Measurements from ENCODE around the gene ITIH1.

Gene ITIH1

DNA sequence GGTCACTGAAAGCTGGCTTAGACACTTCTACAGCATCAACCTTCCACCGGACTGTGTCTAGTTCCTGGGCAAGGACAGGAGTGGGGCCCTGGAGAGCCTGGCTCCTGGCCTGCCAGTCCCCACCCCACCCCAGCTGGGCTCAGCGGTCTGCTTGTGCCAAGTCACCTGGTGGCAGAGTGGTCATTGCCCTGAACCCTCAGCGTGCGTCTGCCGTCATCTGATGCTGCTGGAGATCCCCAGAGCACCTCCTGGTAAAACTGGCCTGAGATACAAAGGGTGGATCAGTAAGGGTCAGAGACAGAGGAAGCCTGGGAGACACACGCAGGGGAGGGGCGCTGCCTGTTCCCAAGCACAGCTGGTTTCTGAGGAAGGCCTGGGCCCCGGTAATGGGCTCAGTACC lies 36.4 kb downstream of the ITIH1 start:
- no peak for DNase-seq (ENCODE audit: low spot score)

DNA sequence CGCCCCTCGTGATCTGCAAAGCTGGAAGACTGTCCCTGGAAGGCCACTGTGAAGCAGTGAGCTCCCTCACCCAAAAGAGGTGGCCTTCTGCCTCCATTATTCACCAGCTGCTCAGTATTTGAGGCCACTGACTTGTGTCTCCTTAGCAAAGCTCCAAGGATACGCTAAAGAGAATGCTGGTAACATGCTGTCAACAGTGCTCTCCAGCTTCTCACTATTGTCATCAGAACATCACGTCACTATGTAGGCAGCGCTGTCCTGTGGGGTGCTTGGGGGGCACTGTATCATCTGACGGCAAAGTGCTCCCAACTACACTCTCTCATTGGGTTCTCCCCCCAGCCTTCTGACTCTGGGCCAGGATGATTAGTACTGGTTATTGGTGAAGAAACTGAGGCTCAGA lies 38.8 kb downstream of the ITIH1 start:
- no peak for DNase-seq (ENCODE audit: low spot score)

DNA sequence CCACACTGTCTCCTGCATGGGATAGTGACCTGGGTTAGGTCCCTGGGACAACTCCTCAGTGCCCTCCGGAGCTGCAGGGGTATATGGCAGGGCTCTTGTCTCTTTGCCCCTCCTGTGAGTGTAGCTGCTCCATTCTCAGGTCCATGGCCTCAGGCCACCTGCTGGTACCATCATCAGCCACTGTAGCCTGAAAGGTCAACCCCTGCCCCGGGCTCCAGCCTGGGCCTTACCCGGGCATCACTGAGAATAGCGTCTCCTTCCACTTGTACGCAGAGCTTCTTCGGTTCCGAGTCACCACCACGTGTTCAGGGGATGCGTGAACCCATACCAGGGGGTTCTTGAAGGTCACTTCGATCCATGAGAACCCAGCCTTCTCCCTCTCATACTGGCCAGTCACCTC lies 39.3 kb downstream of the ITIH1 start:
- DNase-seq (ENCODE audit: low spot score): no peak

DNA sequence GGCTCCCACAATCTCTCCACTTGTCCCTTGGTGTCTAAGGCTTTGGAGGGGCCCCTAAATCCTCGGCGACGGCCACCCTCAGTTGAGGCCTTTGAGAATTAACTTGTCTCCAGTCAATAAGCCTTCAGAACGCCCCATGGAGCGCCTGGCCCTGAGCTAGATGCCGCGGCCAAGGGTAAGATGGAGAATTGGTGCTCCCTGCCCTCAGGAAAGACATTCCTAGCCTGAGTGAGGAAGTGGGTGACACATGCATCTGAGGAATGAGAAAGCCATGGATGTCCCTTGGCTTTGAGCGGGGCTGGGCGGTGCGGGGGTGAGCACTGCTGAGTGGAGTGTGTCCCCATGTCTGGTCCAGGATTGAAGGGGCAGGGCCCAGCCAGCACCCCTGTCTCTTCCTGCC lies 39.8 kb downstream of the ITIH1 start:
- no peak for DNase-seq (ENCODE audit: low spot score)

- DNase-seq (ENCODE audit: low spot score): no peak
Observed at GRCh38 chr3:52817860-52818259, 40.5 kb downstream of the ITIH1 start.

- DNase-seq (ENCODE audit: low spot score): no peak
Observed at GRCh38 chr3:52819936-52820335, 42.5 kb downstream of the ITIH1 start.

DNA sequence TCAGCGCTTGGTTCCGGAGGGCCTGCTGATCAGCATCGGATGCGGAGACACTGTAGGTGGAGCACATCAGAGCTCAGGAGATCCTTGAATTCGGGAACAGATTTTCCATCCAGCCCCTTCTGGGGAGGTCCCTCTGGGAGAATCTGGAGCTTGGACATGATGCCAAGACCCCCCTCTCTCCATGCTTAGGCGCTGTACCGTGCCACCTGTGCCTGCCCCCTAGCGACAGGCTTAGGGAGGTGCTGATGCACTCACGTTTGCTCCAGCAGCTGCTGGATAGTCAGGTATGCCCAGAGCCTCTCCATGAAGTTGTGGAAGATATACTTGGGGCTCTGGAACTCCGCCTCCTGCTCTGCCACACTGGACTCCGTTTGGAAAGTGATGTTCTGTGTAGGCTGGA lies 43.3 kb downstream of the ITIH1 start:
- no peak for DNase-seq (ENCODE audit: low spot score)

DNA sequence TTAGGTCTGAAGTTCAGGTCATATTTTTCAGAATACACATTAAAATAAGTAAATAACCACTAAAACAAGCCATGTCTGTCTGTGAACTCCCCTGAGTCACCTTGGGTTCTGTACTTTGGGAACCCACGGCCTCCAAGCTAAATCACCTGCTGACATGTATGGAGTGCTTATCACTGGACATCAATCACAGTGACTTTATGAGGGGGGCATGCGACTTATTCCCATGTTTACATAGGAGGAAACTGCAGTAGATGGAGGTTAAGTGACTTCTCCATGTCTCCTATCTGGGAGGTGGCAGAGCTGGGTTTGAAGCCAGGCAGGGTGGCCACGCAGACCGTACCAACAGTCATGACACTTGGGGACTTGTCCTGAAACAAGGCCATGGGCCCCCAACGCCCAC lies 45.0 kb downstream of the ITIH1 start:
- DNase-seq (ENCODE audit: low spot score): no peak

DNA sequence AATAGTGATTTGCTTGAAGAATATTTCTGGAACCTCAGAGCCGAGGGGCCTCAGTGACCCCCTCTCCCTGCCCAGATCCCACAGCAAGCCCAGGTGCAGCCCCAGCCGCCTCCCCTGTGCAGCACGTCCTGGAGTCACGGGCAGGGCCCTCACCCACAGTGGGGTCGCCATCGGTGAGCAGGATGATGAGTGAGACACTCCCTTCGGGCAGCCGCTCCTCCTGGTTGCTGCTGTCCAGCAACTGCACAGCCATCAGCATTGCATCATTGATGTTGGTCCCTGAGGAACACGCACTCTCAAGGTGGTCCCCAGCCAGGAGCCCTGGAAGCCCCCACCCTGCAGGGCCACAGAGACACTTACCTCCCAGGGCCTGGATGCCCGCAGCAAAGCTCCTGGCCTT lies 46.6 kb downstream of the ITIH1 start:
- no peak for DNase-seq (ENCODE audit: low spot score)

DNA sequence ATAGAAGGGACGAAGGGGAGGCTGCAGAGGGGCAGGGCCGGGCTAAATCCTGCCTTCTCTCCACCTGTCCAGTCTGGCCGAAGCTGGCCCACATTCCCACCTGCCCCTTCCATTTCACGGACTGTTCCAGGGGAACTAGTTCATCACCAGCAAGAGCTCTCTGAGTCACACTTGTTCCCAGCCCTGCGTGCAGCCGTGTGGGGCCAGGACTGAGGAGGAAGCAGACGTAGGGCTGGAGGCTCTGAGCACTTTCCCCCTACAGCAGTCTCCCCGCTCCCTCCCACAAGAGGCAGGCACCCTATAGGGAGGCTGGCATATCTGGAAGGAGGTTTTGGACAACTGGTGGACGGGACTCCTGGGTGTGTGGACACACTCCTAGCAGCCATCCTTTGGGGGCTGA lies 50.0 kb downstream of the ITIH1 start:
- no peak for DNase-seq (ENCODE audit: low spot score)

DNA sequence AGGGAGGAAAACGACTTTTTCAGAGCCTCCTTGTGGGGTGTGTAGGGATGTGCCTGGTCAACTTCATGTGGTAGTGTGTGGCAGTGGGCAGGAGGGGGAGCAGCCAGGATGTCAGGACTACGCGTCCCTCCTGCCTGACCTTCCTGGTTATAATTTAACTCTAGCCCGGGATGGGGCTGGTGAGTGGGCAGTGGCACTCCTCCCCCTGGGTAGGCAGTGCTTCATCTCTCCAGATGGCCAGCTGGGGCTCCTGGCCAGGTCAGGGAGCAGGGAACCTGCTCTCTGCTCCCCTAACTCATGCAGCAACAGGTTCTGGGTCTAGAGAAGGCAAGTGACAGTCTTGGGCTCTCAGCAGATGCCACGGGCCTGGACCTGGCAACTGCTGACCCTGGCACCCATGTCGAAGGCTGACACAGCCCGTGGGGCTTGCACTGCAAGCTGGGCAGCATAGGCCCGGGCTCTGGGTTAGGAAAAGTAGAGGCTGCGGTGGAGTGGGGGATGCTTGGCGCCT lies 50.5 kb downstream of the ITIH1 start:
- DNase-seq (ENCODE audit: low spot score): peak; percentile 14

DNA sequence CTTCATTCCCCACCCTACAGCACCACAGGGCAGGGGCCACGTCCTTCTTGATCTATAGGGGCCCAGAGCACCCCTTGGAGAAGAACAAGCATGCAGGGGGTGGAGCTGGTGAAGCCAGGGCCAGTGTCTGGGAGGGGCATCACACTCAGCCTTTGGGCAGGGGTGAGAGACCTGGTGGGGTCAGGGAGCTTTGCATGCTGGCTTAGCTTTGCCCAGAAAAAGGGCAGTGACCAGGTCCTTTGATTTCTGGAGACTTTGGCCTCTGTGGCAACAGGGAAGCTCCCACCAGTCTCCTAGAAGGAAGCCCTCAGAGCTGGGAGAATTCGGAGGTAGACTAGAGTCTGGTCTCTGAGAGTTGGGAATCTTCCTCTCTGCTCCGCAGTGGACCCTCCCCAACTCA lies 52.1 kb downstream of the ITIH1 start:
- DNase-seq (ENCODE audit: low spot score): no peak

DNA sequence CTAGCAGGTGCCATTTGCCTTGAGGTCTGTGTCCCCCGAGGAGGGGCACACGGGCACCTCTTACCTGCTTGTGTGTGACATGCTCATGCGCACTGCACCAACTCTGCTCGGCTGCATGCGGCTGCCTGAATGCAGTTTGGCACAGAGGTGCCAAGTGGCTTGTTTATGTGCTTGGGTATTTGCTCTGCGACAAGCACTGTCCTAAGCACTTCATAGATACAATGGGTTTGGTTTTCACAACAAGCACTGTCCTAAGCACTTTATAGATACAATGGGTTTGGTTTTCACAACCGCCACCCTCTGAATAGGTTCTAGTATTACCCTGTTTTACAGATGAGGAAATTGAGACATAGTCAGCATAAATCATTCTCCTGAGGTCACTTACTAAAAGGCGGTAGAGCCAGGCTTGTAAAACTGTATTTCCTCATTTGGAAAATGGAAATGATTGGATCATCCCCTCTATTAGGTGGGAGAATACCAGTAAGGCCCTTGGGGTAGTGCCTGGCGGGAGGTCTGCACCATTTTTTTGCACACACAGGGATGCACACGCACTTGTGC lies 52.6 kb downstream of the ITIH1 start:
- DNase-seq (ENCODE audit: low spot score): no peak

DNA sequence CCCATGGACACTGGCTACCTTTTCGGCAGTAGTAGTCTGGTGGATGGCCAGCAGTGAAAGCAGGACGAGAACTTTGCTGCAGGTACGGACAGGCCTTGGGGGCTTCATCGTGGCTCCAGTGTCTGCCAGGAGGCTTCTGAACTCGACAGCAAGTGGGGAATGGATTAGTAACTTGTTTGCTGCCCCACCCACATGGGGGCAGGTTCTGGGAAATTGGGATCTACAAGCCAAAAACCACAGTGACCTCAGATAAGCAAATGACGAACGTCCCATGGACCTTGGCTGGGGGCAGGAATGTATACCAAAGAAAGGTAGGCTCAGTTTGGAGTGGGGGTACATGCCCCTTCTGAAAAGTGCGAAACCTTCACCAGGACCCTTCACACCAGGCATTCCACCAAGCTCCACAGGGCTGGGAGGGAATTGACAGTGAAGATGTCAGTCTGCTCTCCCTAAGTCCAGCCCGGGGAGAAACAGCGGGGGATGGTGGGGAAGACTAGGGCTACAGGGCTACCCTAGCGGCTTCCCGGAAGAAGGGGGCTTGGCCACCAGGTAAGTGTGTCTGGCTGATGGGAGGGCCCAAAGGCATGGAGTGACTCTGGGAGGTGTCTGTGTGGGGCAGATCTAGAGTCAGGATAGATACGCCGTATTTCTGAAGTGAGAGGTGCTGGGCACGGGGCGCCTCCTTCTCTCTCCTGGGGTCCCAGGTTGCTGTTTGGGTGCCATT lies 53.3 kb downstream of the ITIH1 start, which contains the start of gene ITIH4:
Gene ITIH4 (minus strand): TSS at position 138 of the 724 bp plus-strand sequence. CDS start 30 bp downstream, at position 108.
- DNase-seq (ENCODE audit: low spot score): no peak

- DNase-seq (ENCODE audit: low spot score): peak; percentile 75
Observed at GRCh38 chr3:52831500-52832301, 54.3 kb downstream of the ITIH1 start.

DNA sequence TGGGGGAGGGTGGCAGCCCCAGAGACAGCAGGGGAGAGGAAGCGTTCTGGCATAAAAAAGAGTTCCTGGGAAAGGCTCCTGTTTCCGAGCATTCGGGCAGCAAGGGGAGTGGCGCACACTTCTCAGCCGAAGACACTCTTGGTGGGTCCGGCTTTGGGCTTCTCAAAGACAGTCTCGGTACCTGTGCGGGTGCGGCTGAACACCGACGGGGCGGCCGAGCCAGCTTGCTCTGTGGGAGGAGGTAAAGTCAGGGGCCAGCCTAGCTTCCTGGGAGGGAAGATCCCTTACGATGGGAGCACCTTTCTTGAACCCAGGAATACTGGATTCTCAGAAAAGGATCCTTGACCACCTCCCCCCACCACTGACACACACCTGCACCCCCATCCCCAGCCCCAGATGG lies 55.8 kb downstream of the ITIH1 start:
- no peak for DNase-seq (ENCODE audit: low spot score)

DNA sequence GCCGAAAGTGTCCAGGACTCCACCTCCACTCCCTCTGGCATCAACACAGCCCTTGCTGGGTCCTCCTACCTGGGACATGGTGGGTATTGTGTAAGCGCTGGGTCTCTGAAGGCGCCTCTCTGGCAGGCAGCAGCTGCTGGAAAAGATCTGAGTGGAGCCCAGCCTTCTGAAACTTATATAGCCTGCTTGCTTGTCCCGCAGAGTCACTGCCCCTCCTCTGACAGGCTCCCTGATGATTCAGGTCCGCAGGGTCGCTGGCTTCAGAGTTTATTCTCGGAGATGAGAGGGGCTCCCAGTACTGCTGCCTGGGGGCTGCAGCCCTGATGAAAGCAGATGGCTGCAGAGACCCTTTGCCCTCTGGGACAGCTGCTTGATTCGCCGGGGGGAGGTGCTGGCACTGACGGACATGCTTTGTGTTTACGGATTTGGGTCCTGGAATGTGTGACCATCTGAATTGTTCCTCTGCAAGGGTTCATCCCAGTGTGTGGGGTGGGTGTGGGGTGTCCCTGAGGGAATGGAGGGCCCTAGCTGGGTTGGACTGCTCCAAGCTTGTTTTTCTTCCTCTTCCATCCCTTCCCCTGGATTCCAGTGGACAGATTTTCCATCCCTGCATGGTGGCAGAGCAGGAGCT lies 57.6 kb downstream of the ITIH1 start, which contains the start of gene MUSTN1:
Gene MUSTN1 (minus strand): TSS at position 149 of the 631 bp plus-strand sequence. CDS start 71 bp downstream, at position 78.
- DNase-seq (ENCODE audit: low spot score): no peak

DNA sequence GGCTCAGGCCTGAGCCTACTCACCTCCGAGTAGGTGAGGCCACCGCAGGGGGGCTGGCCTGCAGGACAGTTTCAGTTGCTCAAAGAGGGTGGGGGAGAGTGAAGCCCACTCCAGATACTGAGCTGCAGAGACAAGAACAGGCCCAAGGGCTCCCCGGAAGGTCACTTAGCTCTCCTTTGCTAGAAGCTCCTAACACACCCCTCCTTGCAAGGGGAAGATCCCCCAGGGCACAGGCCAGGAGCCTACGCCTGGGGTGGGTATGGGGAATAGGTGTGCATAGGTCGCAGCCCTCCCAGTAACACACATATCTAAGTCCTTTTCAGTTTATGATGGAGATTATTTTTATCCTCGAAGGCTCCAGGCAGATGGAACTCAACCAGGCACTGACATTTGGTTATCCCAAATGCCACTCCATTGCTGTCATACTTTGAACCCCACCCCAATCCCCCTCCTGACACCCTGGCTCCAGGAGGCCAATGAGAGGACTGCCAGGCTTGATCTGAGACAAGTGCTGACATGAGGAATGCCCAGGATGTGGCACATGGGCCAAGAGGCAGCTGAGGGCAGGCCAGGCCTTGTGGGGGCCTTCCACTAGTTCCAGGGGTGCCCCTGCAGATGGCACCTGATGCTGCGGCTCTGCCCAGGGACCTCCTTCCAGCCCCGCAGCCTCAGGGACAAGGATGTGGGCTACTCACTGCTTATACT lies 58.5 kb downstream of the ITIH1 start:
- DNase-seq (ENCODE audit: low spot score): no peak

GRCh38 chr3:52836471-52836845 lies 59.1 kb downstream of the ITIH1 start:
- DNase-seq (ENCODE audit: low spot score): no peak

- no peak for DNase-seq (ENCODE audit: low spot score)
Observed at GRCh38 chr3:52836986-52837385, 59.6 kb downstream of the ITIH1 start.

- DNase-seq (ENCODE audit: low spot score): no peak
Observed at GRCh38 chr3:52838561-52839267, 61.3 kb downstream of the ITIH1 start.

Measured in RKO (cell line).